ENCODE data around the gene DGCR8.

GRCh38 chr22:20139391-20140106 is 59.5 kb downstream of the DGCR8 start:
- TF ChIP-seq POLR2A (IDR thresholded peaks at IDR 0.05; ENCODE audit: low read length): no peak
- no peak for TF ChIP-seq GATA1 (IDR thresholded peaks at IDR 0.05; ENCODE audit: low read depth, low read length)
